Trophoblast cell (in vitro differentiated cells and primary cell): Measurements from ENCODE around the gene CLEC2L.

Source experiments
- DNase-seq, 2 donors: peaks; one replicate each; pipeline ENCODE4 v3.0.0-alpha.2; 2016
- H2AFZ ChIP-seq: 2 replicates; pipeline ENCODE4 v1.6.1; 2013; ENCODE audit warnings: low read length, moderate library complexity, mild to moderate bottlenecking; ENCODE audit not compliant: insufficient read depth, poor library complexity
- H2AK5ac ChIP-seq: 2 replicates; pipeline ENCODE4 v1.6.1; 2013; ENCODE audit warnings: mild to moderate bottlenecking, low read length
- H2BK120ac ChIP-seq: 2 replicates; pipeline ENCODE4 v1.6.1; 2013; ENCODE audit warnings: low read length, mild to moderate bottlenecking, moderate library complexity; ENCODE audit not compliant: insufficient read depth, poor library complexity
- H2BK12ac ChIP-seq: 2 replicates; pipeline ENCODE4 v1.6.1; 2013; ENCODE audit warnings: mild to moderate bottlenecking, low read length, moderate library complexity
- H2BK5ac ChIP-seq: 2 replicates; pipeline ENCODE4 v1.6.1; 2013; ENCODE audit warnings: low read length, low read depth, moderate library complexity, mild to moderate bottlenecking; ENCODE audit not compliant: poor library complexity
- H3K14ac ChIP-seq: 2 replicates; pipeline ENCODE4 v1.6.1; 2013; ENCODE audit warnings: mild to moderate bottlenecking, low read length
- H3K18ac ChIP-seq: 2 replicates; pipeline ENCODE4 v1.6.1; 2013; ENCODE audit warnings: mild to moderate bottlenecking, low read length
- H3K23ac ChIP-seq: 2 replicates; pipeline ENCODE4 v1.6.1; 2013; ENCODE audit warnings: low read length
- H3K27ac ChIP-seq: 2 replicates; pipeline ENCODE4 v1.5.1; 2013; ENCODE audit warnings: low read depth, mild to moderate bottlenecking, inconsistent platforms, low read length, moderate library complexity
- H3K27me3 ChIP-seq: 2 replicates; pipeline ENCODE4 v1.6.1; 2013; ENCODE audit warnings: inconsistent platforms, mild to moderate bottlenecking, low read length, moderate library complexity; ENCODE audit not compliant: insufficient read depth
- H3K36me3 ChIP-seq, 2 experiments: 1 replicate in 1 of 2; 2 replicates in 1 of 2; pipeline ENCODE4 v1.6.1; 2013; ENCODE audit warnings: low read length in 2 of 2, mild to moderate bottlenecking in 2 of 2, moderate library complexity in 1 of 2; ENCODE audit not compliant: insufficient read depth in 2 of 2, control insufficient read depth in 1 of 2
- H3K4ac ChIP-seq: 2 replicates; pipeline ENCODE4 v1.6.1; 2013; ENCODE audit warnings: low read depth, mild to moderate bottlenecking, low read length, moderate library complexity
- H3K4me1 ChIP-seq, 2 experiments: 1 replicate in 1 of 2; 2 replicates in 1 of 2; pipeline ENCODE4 v1.6.1; 2013; ENCODE audit warnings: low read length in 2 of 2, mild to moderate bottlenecking in 2 of 2, moderate library complexity in 1 of 2; ENCODE audit not compliant: insufficient read depth in 2 of 2, control insufficient read depth in 1 of 2
- H3K4me2 ChIP-seq: 2 replicates; pipeline ENCODE4 v1.6.1; 2013; ENCODE audit warnings: inconsistent platforms, mild to moderate bottlenecking, low read length, moderate library complexity
- H3K4me3 ChIP-seq: 2 replicates; pipeline ENCODE4 v1.5.1; 2013; ENCODE audit warnings: mild to moderate bottlenecking, low read depth, low read length, inconsistent platforms
- H3K79me1 ChIP-seq: one replicate; pipeline ENCODE4 v1.6.1; 2013; ENCODE audit warnings: low read length
- H3K79me2 ChIP-seq: 2 replicates; pipeline ENCODE4 v1.6.1; 2013; ENCODE audit warnings: low read length, mild to moderate bottlenecking; ENCODE audit not compliant: control insufficient read depth, insufficient read depth, poor library complexity
- H3K9ac ChIP-seq: 2 replicates; pipeline ENCODE4 v1.6.1; 2013; ENCODE audit warnings: mild to moderate bottlenecking, low read length
- H3K9me3 ChIP-seq: 2 replicates; pipeline ENCODE4 v1.6.1; 2013; ENCODE audit warnings: low read depth, mild to moderate bottlenecking, control low read depth, inconsistent platforms, low read length; ENCODE audit not compliant: insufficient read depth
- H4K12ac ChIP-seq: 2 replicates; pipeline ENCODE4 v1.6.1; 2013; ENCODE audit warnings: low read depth, mild to moderate bottlenecking, low read length, moderate library complexity
- H4K8ac ChIP-seq: 2 replicates; pipeline ENCODE4 v1.6.1; 2013; ENCODE audit warnings: low read depth, mild to moderate bottlenecking, low read length, moderate library complexity
- H4K91ac ChIP-seq: one replicate; pipeline ENCODE4 v1.6.1; 2013; ENCODE audit warnings: low read depth, mild to moderate bottlenecking, low read length, moderate library complexity
- WGBS: extraction: QIAGEN DNeasy Blood & Tissue Kit; methylation state at CpG from one replicate; pipeline ENCODE4 v1.1.7; 2013; ENCODE audit warnings: missing lambda C conversion rate; ENCODE audit not compliant: insufficient read length, insufficient coverage; ENCODE audit errors: extremely low coverage; 5-methylcytosine and 5-hydroxymethylcytosine counted together

Gene CLEC2L

DNA sequence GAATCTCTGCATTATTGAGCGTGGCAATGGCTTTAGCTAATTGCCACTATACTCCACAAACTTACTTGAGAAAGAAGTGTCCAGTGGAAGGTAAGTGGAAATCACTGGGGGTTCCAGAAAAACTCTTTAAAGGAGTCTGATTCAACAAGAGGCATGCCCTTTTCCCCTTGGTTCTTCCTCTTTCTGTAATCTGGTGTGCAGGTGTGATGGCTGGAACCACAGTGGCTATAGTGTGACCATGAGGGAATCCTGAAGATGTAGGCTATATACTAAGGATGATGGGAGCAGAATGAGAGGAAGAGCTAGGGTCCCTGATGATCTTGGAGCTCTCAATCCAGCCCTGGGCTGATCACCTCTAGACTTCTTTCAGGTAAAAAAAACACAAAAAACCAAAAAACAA, 2.0 kb upstream of the CLEC2L start:
- Histone ChIP-seq H3K27me3 (peaks cover 35% of the 10 kb centered on the region), H3K18ac (no peak overlapping the region), H3K4me2 (no peak overlapping the region), H4K12ac (no peak overlapping the region), H3K4me1 (no peaks in the 10 kb centered on the region), H3K36me3 (no peaks in the 10 kb centered on the region), H2BK5ac (no peak overlapping the region), H3K4ac (no peak overlapping the region), H2AK5ac (no peak overlapping the region), H3K14ac (no peak overlapping the region), H2BK120ac (no peak overlapping the region), H3K23ac (no peak overlapping the region), H4K91ac (no peak overlapping the region), H3K4me3 (no peak overlapping the region), H3K9ac (no peak overlapping the region), H3K9me3 (peaks cover 7% of the 10 kb centered on the region), H2BK12ac (no peak overlapping the region), H3K27ac (no peak overlapping the region), H2AFZ (no peak overlapping the region), H4K8ac (no peak overlapping the region), H3K79me2 (no peaks in the 10 kb centered on the region), H3K79me1 (no peaks in the 10 kb centered on the region)
- no CpG with 5 or more reads among the region's 1 CpG for WGBS
- DNase-seq = no peak

DNA sequence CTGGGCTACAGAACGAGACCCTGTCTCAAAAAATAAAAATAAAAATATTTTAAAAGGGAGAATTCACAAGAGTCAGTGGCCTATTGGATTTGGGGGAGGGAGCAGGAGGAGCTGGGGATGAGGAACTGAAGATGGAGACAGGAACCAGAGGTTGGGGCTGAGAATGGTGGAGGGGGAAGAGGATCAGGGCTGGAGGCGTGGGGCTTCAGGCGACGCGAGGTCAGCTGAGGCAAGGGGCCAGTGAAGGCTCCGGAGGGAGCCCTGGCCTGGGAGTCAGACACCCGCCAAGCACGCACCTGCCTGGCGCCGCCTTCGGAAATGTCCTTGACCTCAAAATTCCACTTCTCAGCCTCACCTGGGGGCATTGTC, 671 bp upstream of the CLEC2L start:
- Histone ChIP-seq H2AK5ac (no peak overlapping the region), H2BK12ac (no peak overlapping the region), H3K36me3 (no peaks in the 10 kb centered on the region), H3K14ac (no peak overlapping the region), H3K79me1 (no peaks in the 10 kb centered on the region), H3K18ac (no peak overlapping the region), H3K23ac (peak overlapping the region; percentile 96), H4K8ac (no peak overlapping the region), H3K9me3 (peaks cover 5% of the 10 kb centered on the region), H4K12ac (no peak overlapping the region), H3K27ac (no peak overlapping the region), H4K91ac (no peak overlapping the region), H3K79me2 (no peaks in the 10 kb centered on the region), H2BK120ac (no peak overlapping the region), H2BK5ac (no peak overlapping the region), H2AFZ (no peak overlapping the region), H3K9ac (no peak overlapping the region), H3K4me2 (no peak overlapping the region), H3K4ac (no peak overlapping the region), H3K27me3 (peaks cover 35% of the 10 kb centered on the region), H3K4me1 (no peaks in the 10 kb centered on the region), H3K4me3 (no peak overlapping the region)
- no CpG with 5 or more reads among the region's 11 CpGs for WGBS
- DNase-seq = no peak

DNA sequence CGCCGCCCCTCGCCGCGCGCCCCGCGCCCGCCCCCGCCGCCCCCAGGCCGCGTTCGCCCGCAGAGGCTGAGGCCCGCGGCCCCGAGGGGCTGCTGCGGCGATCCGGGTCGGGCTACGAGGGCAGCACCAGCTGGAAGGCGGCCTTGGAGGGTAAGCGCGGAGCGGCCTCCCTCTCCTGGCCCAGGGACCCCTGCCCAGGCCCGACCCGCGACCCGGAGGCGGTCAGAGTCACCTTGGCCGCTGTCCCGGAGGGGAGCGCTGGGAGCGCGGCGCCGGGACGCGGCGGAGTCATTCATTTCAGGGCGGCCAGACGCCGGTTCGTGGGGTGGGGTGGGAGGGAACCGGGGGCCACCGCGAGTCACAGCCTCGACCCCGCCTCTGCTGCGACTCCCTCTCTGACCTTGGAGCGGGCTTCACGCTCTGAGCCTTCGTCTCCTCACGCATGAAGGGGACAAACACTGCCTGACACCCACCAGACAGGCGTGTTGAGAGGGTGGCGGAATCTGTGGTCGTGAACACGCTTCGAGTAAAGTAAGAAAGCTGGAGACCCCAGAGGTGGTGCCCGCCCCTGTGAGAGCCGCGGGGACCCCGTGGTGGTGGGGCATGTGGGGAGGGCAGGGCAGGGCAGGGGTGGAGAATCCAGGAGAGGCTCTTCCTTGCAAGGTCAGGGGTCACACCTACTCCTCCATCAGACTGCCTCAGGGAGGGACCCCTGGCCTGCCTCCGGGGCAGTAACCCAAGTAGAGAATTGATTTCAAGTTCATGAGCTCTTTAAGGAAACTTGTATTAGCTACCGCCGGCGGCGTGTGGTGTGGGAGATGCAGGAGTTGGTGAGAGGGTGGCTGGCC, 707 bp downstream of the CLEC2L start:
- peak in 1 of 2 donors; percentile 16 for DNase-seq
- H2AFZ ChIP-seq = no peak overlapping the region
- no peak overlapping the region for H3K9ac ChIP-seq
- H3K4me2 ChIP-seq = peak overlapping the region; percentile 59
- H3K9me3 ChIP-seq = peaks cover 5% of the 10 kb centered on the region
- H4K12ac ChIP-seq = no peak overlapping the region
- no peak overlapping the region for H2BK12ac ChIP-seq
- no peak overlapping the region for H2AK5ac ChIP-seq
- H2BK5ac ChIP-seq = no peak overlapping the region
- H3K14ac ChIP-seq = no peak overlapping the region
- no CpG with 5 or more reads among the region's 70 CpGs for WGBS
- no peaks in the 10 kb centered on the region for H3K79me2 ChIP-seq
- no peaks in the 10 kb centered on the region for H3K79me1 ChIP-seq
- no peak overlapping the region for H3K23ac ChIP-seq
- no peak overlapping the region for H3K18ac ChIP-seq
- no peak overlapping the region for H3K4ac ChIP-seq
- peaks cover 35% of the 10 kb centered on the region for H3K27me3 ChIP-seq
- H3K4me3 ChIP-seq = no peak overlapping the region
- no peak overlapping the region for H4K91ac ChIP-seq
- H4K8ac ChIP-seq = no peak overlapping the region
- H3K27ac ChIP-seq = no peak overlapping the region
- H2BK120ac ChIP-seq = no peak overlapping the region
- H3K36me3 ChIP-seq = no peaks in the 10 kb centered on the region
- no peaks in the 10 kb centered on the region for H3K4me1 ChIP-seq

DNA sequence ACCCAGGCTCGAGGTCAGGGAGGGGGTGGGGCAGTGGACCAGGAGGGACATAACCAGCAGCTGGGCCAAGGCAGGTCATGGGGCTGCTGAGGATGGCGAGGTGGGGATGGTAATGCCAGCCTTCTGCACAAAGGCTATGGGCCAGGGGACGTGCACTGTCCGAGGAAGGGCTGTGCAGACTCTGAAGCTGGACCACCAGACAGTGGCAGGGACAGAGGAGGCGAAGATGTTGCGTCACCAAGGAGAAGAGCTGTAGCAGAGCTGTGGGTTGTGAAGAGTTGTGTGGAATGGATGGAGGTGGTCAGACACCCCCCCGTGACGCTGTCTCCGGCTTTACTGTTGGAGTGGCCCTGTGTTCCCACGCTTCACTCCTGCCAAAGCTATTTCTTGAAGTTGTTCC, 1.8 kb downstream of the CLEC2L start:
- no peaks in the 10 kb centered on the region for H3K4me1 ChIP-seq
- no peak overlapping the region for H3K23ac ChIP-seq
- H3K79me1 ChIP-seq = no peaks in the 10 kb centered on the region
- no peak overlapping the region for H2AFZ ChIP-seq
- no peak overlapping the region for H4K91ac ChIP-seq
- H3K18ac ChIP-seq = no peak overlapping the region
- H2BK5ac ChIP-seq = no peak overlapping the region
- no peak overlapping the region for H4K8ac ChIP-seq
- no peak overlapping the region for H3K4me3 ChIP-seq
- H3K9ac ChIP-seq = no peak overlapping the region
- H3K27me3 ChIP-seq = peaks cover 35% of the 10 kb centered on the region
- H4K12ac ChIP-seq = no peak overlapping the region
- H2BK120ac ChIP-seq = no peak overlapping the region
- H2AK5ac ChIP-seq = no peak overlapping the region
- H3K9me3 ChIP-seq = peaks cover 7% of the 10 kb centered on the region
- no peaks in the 10 kb centered on the region for H3K79me2 ChIP-seq
- H2BK12ac ChIP-seq = no peak overlapping the region
- no peaks in the 10 kb centered on the region for H3K36me3 ChIP-seq
- H3K14ac ChIP-seq = no peak overlapping the region
- no CpG with 5 or more reads among the region's 10 CpGs for WGBS
- no peak for DNase-seq
- H3K27ac ChIP-seq = no peak overlapping the region
- H3K4ac ChIP-seq = no peak overlapping the region
- no peak overlapping the region for H3K4me2 ChIP-seq
